ENCODE results near the gene GTF2A2. TPM values are rescaled to one million over a fixed set of nuclear protein-coding genes. Genes with fewer than 3 reads are reported as not detected.

The GTF2A2 gene
- total and polyA plus RNA-seq, 2 donors (not counting 1 experiment from before 2014, with no cell fraction given): 39.7 to 60.0 TPM

GRCh38 chr15:59590027-59590426 is 67.3 kb downstream of the GTF2A2 start:
- 63% methylated on average over 5 of the region's 7 CpGs for WGBS (ENCODE audit: insufficient coverage)
- peaks cover 6% of the 10 kb centered on the region for H3K4me1 Mint-ChIP-seq
- H3K27ac Mint-ChIP-seq: no peak overlapping the region
- H4K20me1 ChIP-seq (ENCODE audit: control insufficient read depth, insufficient read depth, low read length, poor library complexity, severe bottlenecking): no peaks in the 10 kb centered on the region
- H3K4me3 ChIP-seq (ENCODE audit: control extremely low read depth in 1 of 5, extremely low read depth in 1 of 5, insufficient read depth in 1 of 5, low read depth in 2 of 5, low read length in 4 of 5): no peak overlapping the region
- ATAC-seq (ENCODE audit: low read depth): no peak
- H3K9me3 Mint-ChIP-seq (ENCODE audit: insufficient read depth): no peaks in the 10 kb centered on the region
- ChIA-PET POLR2A (no interaction called here), CTCF (no interaction called here)
- TF ChIP-seq EZH2 (IDR thresholded peaks at IDR 0.05; ENCODE audit: borderline replicate concordance, insufficient read depth, low read depth, low read length, poor library complexity, severe bottlenecking) (no peak), CTCF (IDR thresholded peaks at IDR 0.05) (no peak)
- no peak overlapping the region for H3K9ac ChIP-seq (ENCODE audit: low read length)
- DNase-seq: no peak
- no peaks in the 10 kb centered on the region for H3K36me3 ChIP-seq (replicated peaks in 1 of 2; ENCODE audit: control extremely low read depth in 1 of 2, control insufficient read depth in 1 of 2, extremely low read depth in 1 of 2, insufficient read depth in 2 of 2, low read length in 1 of 2)
- intact Hi-C loops (cut with micrococcal nuclease): no loop called here
- no peak overlapping the region for H3K4me2 ChIP-seq (replicated peaks; ENCODE audit: low read depth, low read length, poor library complexity, severe bottlenecking)
- no peaks in the 10 kb centered on the region for H3K9me3 ChIP-seq (ENCODE audit: control extremely low read depth in 1 of 3, control insufficient read depth in 2 of 3, insufficient read depth in 1 of 3, low read length in 2 of 3)
- peaks cover 12% of the 10 kb centered on the region for H3K27me3 Mint-ChIP-seq
- H3K4me1 ChIP-seq (ENCODE audit: control insufficient read depth in 2 of 2, insufficient read depth in 2 of 2, low read length in 2 of 2): no peaks in the 10 kb centered on the region
- peak overlapping the region; percentile 34 for H3K4me3 Mint-ChIP-seq
- H3K27ac ChIP-seq (ENCODE audit: low read length in 2 of 2): no peak overlapping the region
- no peak overlapping the region for H2AFZ ChIP-seq (ENCODE audit: insufficient read depth, low read depth, low read length, poor library complexity, severe bottlenecking)
- H3K79me2 ChIP-seq (ENCODE audit: control insufficient read depth, insufficient read depth, low read length): no peaks in the 10 kb centered on the region
- H3K27me3 ChIP-seq (replicated peaks in 1 of 4; ENCODE audit: control extremely low read depth in 1 of 4, control insufficient read depth in 3 of 4, insufficient read depth in 4 of 4, low read length in 3 of 4): peaks cover 0 to 2% (median 0%) of the 10 kb centered on the region in 4 experiments

Other genes with a start within 250 kb of the GTF2A2 start
- 3.8 and 3.9 TPM in 2 replicates for gene FAM81A, start 219.3 kb downstream of the GTF2A2 start, total RNA-seq
- gene FAM81A, start 219.3 kb downstream of the GTF2A2 start, polyA plus RNA-seq: 2.0 and 7.2 TPM in 2 replicates
- not detected in 2 replicates for gene GCNT3, start 45.7 kb downstream of the GTF2A2 start, total RNA-seq
- not detected in 2 replicates for gene GCNT3, start 45.7 kb downstream of the GTF2A2 start, polyA plus RNA-seq
- 91.2 and 112 TPM in 2 replicates for gene BNIP2, start 31.8 kb upstream of the GTF2A2 start, total RNA-seq
- 21.3 and 110 TPM in 2 replicates for gene BNIP2, start 31.8 kb upstream of the GTF2A2 start, polyA plus RNA-seq

Data from B cell (primary cell).